Large intestine (tissue), 3 donors: Measurements from ENCODE around the gene KCNN4. TPM values are rescaled to one million over a fixed set of nuclear protein-coding genes. Genes with fewer than 3 reads are reported as not detected.

ENCODE experiments used
- DNase-seq, 2 donors: peaks; one replicate each; pipeline versions ENCODE4 v3.0.0 to v3.0.0-alpha.2; 2013
- H3K27ac ChIP-seq: one replicate; pipeline ENCODE4 v1.5.1; 2013; ENCODE audit warnings: low read length
- H3K27me3 ChIP-seq: 2 replicates; pipeline ENCODE4 v1.6.1; 2013; ENCODE audit warnings: low read length; ENCODE audit not compliant: control insufficient read depth, insufficient read depth
- H3K36me3 ChIP-seq: 2 replicates; pipeline ENCODE4 v1.6.1; 2013; ENCODE audit warnings: low read length; ENCODE audit not compliant: control insufficient read depth, insufficient read depth
- H3K4me1 ChIP-seq: one replicate; pipeline ENCODE4 v1.6.1; 2013; ENCODE audit warnings: low read length; ENCODE audit not compliant: control insufficient read depth, insufficient read depth
- H3K4me3 ChIP-seq: one replicate; pipeline ENCODE4 v1.5.1; 2013; ENCODE audit warnings: low read length
- H3K9me3 ChIP-seq: one replicate; pipeline ENCODE4 v1.6.1; 2013; ENCODE audit warnings: mild to moderate bottlenecking, low read depth, low read length, moderate library complexity; ENCODE audit not compliant: control insufficient read depth
- WGBS: methylation state at CpG from one replicate; pipeline ENCODE4 v1.1.5; 2013; ENCODE audit warnings: low lambda C conversion rate; ENCODE audit not compliant: insufficient coverage; 5-methylcytosine and 5-hydroxymethylcytosine counted together
- polyA plus RNA-seq: library from polyadenylated mRNA; unstranded; fragments of 120-200 nt; gene quantifications from one replicate; pipeline ENCODE4 v1.2.1, GENCODE V29; 2013

KCNN4 gene
- polyA plus RNA-seq, 1 donor, result 1.3 TPM

GRCh38 chr19:43762814-43763213 is 18.0 kb downstream of the KCNN4 start:
- Histone ChIP-seq H3K27ac (no peak overlapping the region), H3K36me3 (no peaks in the 10 kb centered on the region), H3K9me3 (no peaks in the 10 kb centered on the region), H3K4me3 (no peak overlapping the region), H3K4me1 (no peaks in the 10 kb centered on the region), H3K27me3 (no peaks in the 10 kb centered on the region)
- no CpG with 5 or more reads among the region's 3 CpGs for WGBS
- no peak for DNase-seq

- no peak for DNase-seq
- no peaks in the 10 kb centered on the region for H3K9me3 ChIP-seq
- H3K27ac ChIP-seq, result no peak overlapping the region
- 86% methylated on average over 2 of the region's 4 CpGs for WGBS
- no peak overlapping the region for H3K4me3 ChIP-seq
- H3K27me3 ChIP-seq, result no peaks in the 10 kb centered on the region
- H3K36me3 ChIP-seq, result no peaks in the 10 kb centered on the region
- no peaks in the 10 kb centered on the region for H3K4me1 ChIP-seq
Observed at GRCh38 chr19:43760941-43761340, 19.8 kb downstream of the KCNN4 start.

- H3K4me3 ChIP-seq, result no peak overlapping the region
- WGBS, result 82% methylated on average over 2 of the region's 5 CpGs
- no peaks in the 10 kb centered on the region for H3K27me3 ChIP-seq
- no peaks in the 10 kb centered on the region for H3K36me3 ChIP-seq
- no peaks in the 10 kb centered on the region for H3K9me3 ChIP-seq
- no peak for DNase-seq
- H3K4me1 ChIP-seq, result no peaks in the 10 kb centered on the region
- no peak overlapping the region for H3K27ac ChIP-seq
Observed at GRCh38 chr19:43759515-43759914, 21.3 kb downstream of the KCNN4 start.

- Histone ChIP-seq H3K36me3 (peaks cover 12% of the 10 kb centered on the region), H3K27me3 (no peaks in the 10 kb centered on the region), H3K4me1 (peaks cover 10% of the 10 kb centered on the region), H3K27ac (peak overlapping the region; percentile 100), H3K4me3 (peak overlapping the region; percentile 76), H3K9me3 (no peaks in the 10 kb centered on the region)
- no CpG with 5 or more reads among the region's 28 CpGs for WGBS
- DNase-seq, result peak; percentile 67 to 76
Observed at GRCh38 chr19:43755256-43755801, 25.4 kb downstream of the KCNN4 start.

GRCh38 chr19:43754503-43755255 is 26.1 kb downstream of the KCNN4 start, which contains the start of gene SMG9:
Gene SMG9 (minus strand): TSS chr19:43754962. CDS start chr19:43750741, 4,221 bp downstream.
- Histone ChIP-seq H3K9me3 (no peaks in the 10 kb centered on the region), H3K27me3 (no peaks in the 10 kb centered on the region), H3K27ac (peak within 1 kb of the TSS; percentile 100), H3K36me3 (peaks cover 18% of the 10 kb centered on the region), H3K4me1 (peaks cover 10% of the 10 kb centered on the region), H3K4me3 (peak within 1 kb of the TSS; percentile 76)
- DNase-seq, result peak; percentile 98 to 99
- no CpG with 5 or more reads among the region's 79 CpGs for WGBS

GRCh38 chr19:43754253-43754502 is 26.6 kb downstream of the KCNN4 start:
- Histone ChIP-seq H3K9me3 (no peaks in the 10 kb centered on the region), H3K36me3 (peaks cover 22% of the 10 kb centered on the region), H3K4me1 (peaks cover 10% of the 10 kb centered on the region), H3K27ac (peak overlapping the region; percentile 100), H3K4me3 (peak overlapping the region; percentile 76), H3K27me3 (no peaks in the 10 kb centered on the region)
- WGBS, result no CpG with 5 or more reads among the region's 11 CpGs
- no peak for DNase-seq

- H3K27ac ChIP-seq, result no peak overlapping the region
- no peaks in the 10 kb centered on the region for H3K9me3 ChIP-seq
- DNase-seq, result no peak
- H3K4me1 ChIP-seq, result peaks cover 10% of the 10 kb centered on the region
- no CpG with 5 or more reads among the region's 6 CpGs for WGBS
- no peaks in the 10 kb centered on the region for H3K27me3 ChIP-seq
- H3K4me3 ChIP-seq, result no peak overlapping the region
- peaks cover 40% of the 10 kb centered on the region for H3K36me3 ChIP-seq
Observed at GRCh38 chr19:43752287-43752875, 28.4 kb downstream of the KCNN4 start.

- no peak for DNase-seq
- Histone ChIP-seq H3K9me3 (no peaks in the 10 kb centered on the region), H3K27ac (no peak overlapping the region), H3K4me1 (peaks cover 10% of the 10 kb centered on the region), H3K4me3 (no peak overlapping the region), H3K36me3 (peaks cover 47% of the 10 kb centered on the region), H3K27me3 (no peaks in the 10 kb centered on the region)
- no CpG with 5 or more reads among the region's 4 CpGs for WGBS
Observed at GRCh38 chr19:43751466-43752220, 29.1 kb downstream of the KCNN4 start.

- no peak overlapping the region for H3K4me3 ChIP-seq
- WGBS, result no CpG with 5 or more reads among the region's 1 CpG
- H3K4me1 ChIP-seq, result peaks cover 10% of the 10 kb centered on the region
- no peak overlapping the region for H3K27ac ChIP-seq
- H3K36me3 ChIP-seq, result peaks cover 58% of the 10 kb centered on the region
- no peak for DNase-seq
- H3K27me3 ChIP-seq, result no peaks in the 10 kb centered on the region
- H3K9me3 ChIP-seq, result no peaks in the 10 kb centered on the region
Observed at GRCh38 chr19:43749898-43750297, 30.9 kb downstream of the KCNN4 start.

GRCh38 chr19:43749152-43749551 is 31.6 kb downstream of the KCNN4 start:
- H3K36me3 ChIP-seq, result peaks cover 64% of the 10 kb centered on the region
- H3K9me3 ChIP-seq, result no peaks in the 10 kb centered on the region
- 94% methylated on average over 5 of the region's 7 CpGs for WGBS
- H3K4me1 ChIP-seq, result peaks cover 10% of the 10 kb centered on the region
- DNase-seq, result no peak
- no peak overlapping the region for H3K4me3 ChIP-seq
- no peak overlapping the region for H3K27ac ChIP-seq
- no peaks in the 10 kb centered on the region for H3K27me3 ChIP-seq
